ENCODE data around the gene SEC63.
"Not testable (repeated sequence)": the region's sequence is repeated elsewhere in the genome, so short reads cannot be mapped to it uniquely, and the experiment has no call there.

SEC63 gene

GRCh38 chr6:107972413-107973096, 14.5 kb upstream of the SEC63 start:
- DNase-seq (ENCODE audit: low spot score) = no peak

GRCh38 chr6:107971181-107971580, 13.2 kb upstream of the SEC63 start:
- DNase-seq (ENCODE audit: low spot score) = no peak

- DNase-seq (ENCODE audit: low spot score) = no peak
Measured at GRCh38 chr6:107970255-107970654, 12.2 kb upstream of the SEC63 start.

- no peak for DNase-seq (ENCODE audit: low spot score)
Measured at GRCh38 chr6:107968081-107968480, 10.1 kb upstream of the SEC63 start.

- no peak for DNase-seq (ENCODE audit: low spot score)
Measured at GRCh38 chr6:107965746-107966145, 7.7 kb upstream of the SEC63 start.

- DNase-seq (ENCODE audit: low spot score) = no peak
Measured at GRCh38 chr6:107962723-107963122, 4.7 kb upstream of the SEC63 start.

GRCh38 chr6:107959392-107959791, 1.4 kb upstream of the SEC63 start:
- no peak for DNase-seq (ENCODE audit: low spot score)

- not testable (repeated sequence) for DNase-seq (ENCODE audit: low spot score)
Measured at GRCh38 chr6:107958689-107959362, 818 bp upstream of the SEC63 start.

- peak; percentile 76 for DNase-seq (ENCODE audit: low spot score)
Measured at GRCh38 chr6:107957308-107957908, 600 bp downstream of the SEC63 start.

- no peak for DNase-seq (ENCODE audit: low spot score)
Measured at GRCh38 chr6:107956586-107957307, 1.3 kb downstream of the SEC63 start.

- no peak for DNase-seq (ENCODE audit: low spot score)
Measured at GRCh38 chr6:107956181-107956580, 1.8 kb downstream of the SEC63 start.

- not testable (repeated sequence) for DNase-seq (ENCODE audit: low spot score)
Measured at GRCh38 chr6:107953858-107954414, 4.1 kb downstream of the SEC63 start.

- no peak for DNase-seq (ENCODE audit: low spot score)
Measured at GRCh38 chr6:107943626-107944439, 14.2 kb downstream of the SEC63 start.

- no peak for DNase-seq (ENCODE audit: low spot score)
Measured at GRCh38 chr6:107942142-107942541, 15.9 kb downstream of the SEC63 start.

GRCh38 chr6:107941627-107942026, 16.4 kb downstream of the SEC63 start:
- no peak for DNase-seq (ENCODE audit: low spot score)

GRCh38 chr6:107941199-107941598, 16.8 kb downstream of the SEC63 start:
- no peak for DNase-seq (ENCODE audit: low spot score)

GRCh38 chr6:107936910-107937292, 21.1 kb downstream of the SEC63 start:
- DNase-seq (ENCODE audit: low spot score) = not testable (repeated sequence)

- no peak for DNase-seq (ENCODE audit: low spot score)
Measured at GRCh38 chr6:107936162-107936909, 21.7 kb downstream of the SEC63 start.

- DNase-seq (ENCODE audit: low spot score) = not testable (repeated sequence)
Measured at GRCh38 chr6:107934229-107934628, 23.8 kb downstream of the SEC63 start.

- no peak for DNase-seq (ENCODE audit: low spot score)
Measured at GRCh38 chr6:107932580-107932979, 25.4 kb downstream of the SEC63 start.

- no peak for DNase-seq (ENCODE audit: low spot score)
Measured at GRCh38 chr6:107931894-107932293, 26.1 kb downstream of the SEC63 start.
